ENCODE data around the gene EGR1. TPM values are rescaled to one million over a fixed set of nuclear protein-coding genes. Genes with fewer than 3 reads are reported as not detected.
A peak's percentile ranks its signal among the peaks of the same experiment; 100 is the strongest.

EGR1 gene
- total and polyA plus RNA-seq, 2 donors (not counting 1 experiment from before 2014, with no cell fraction given), result 13.7 to 212 TPM

DNA sequence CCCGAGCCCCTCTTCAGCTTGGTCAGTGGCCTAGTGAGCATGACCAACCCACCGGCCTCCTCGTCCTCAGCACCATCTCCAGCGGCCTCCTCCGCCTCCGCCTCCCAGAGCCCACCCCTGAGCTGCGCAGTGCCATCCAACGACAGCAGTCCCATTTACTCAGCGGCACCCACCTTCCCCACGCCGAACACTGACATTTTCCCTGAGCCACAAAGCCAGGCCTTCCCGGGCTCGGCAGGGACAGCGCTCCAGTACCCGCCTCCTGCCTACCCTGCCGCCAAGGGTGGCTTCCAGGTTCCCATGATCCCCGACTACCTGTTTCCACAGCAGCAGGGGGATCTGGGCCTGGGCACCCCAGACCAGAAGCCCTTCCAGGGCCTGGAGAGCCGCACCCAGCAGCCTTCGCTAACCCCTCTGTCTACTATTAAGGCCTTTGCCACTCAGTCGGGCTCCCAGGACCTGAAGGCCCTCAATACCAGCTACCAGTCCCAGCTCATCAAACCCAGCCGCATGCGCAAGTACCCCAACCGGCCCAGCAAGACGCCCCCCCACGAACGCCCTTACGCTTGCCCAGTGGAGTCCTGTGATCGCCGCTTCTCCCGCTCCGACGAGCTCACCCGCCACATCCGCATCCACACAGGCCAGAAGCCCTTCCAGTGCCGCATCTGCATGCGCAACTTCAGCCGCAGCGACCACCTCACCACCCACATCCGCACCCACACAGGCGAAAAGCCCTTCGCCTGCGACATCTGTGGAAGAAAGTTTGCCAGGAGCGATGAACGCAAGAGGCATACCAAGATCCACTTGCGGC, 1.8 kb downstream of the EGR1 start:
- Histone ChIP-seq H3K9me3 (ENCODE audit: control extremely low read depth in 1 of 3, control insufficient read depth in 2 of 3, insufficient read depth in 1 of 3, low read length in 2 of 3) (no peaks in the 10 kb centered on the region), H3K4me3 (ENCODE audit: control extremely low read depth in 1 of 5, extremely low read depth in 1 of 5, insufficient read depth in 1 of 5, low read depth in 2 of 5, low read length in 4 of 5) (peak overlapping the region in 3 of 5 experiments; percentile 57 to 98 (median 67)), H3K27me3 (replicated peaks in 1 of 4; ENCODE audit: control extremely low read depth in 1 of 4, control insufficient read depth in 3 of 4, insufficient read depth in 4 of 4, low read length in 3 of 4) (no peaks in the 10 kb centered on the region), H2AFZ (ENCODE audit: insufficient read depth, low read depth, low read length, poor library complexity, severe bottlenecking) (no peak overlapping the region), H4K20me1 (ENCODE audit: control insufficient read depth, insufficient read depth, low read length, poor library complexity, severe bottlenecking) (peaks cover 25% of the 10 kb centered on the region), H3K27ac (ENCODE audit: low read length in 2 of 2) (no peak overlapping the region), H3K4me2 (replicated peaks; ENCODE audit: low read depth, low read length, poor library complexity, severe bottlenecking) (peak overlapping the region; percentile 100), H3K36me3 (replicated peaks in 1 of 2; ENCODE audit: control extremely low read depth in 1 of 2, control insufficient read depth in 1 of 2, extremely low read depth in 1 of 2, insufficient read depth in 2 of 2, low read length in 1 of 2) (peaks cover 0 to 2% of the 10 kb centered on the region in 2 experiments), H3K4me1 (ENCODE audit: control insufficient read depth in 2 of 2, insufficient read depth in 2 of 2, low read length in 2 of 2) (peaks cover 16 to 29% of the 10 kb centered on the region in 2 donors), H3K79me2 (ENCODE audit: control insufficient read depth, insufficient read depth, low read length) (peaks cover 3% of the 10 kb centered on the region), H3K9ac (ENCODE audit: low read length) (peak overlapping the region; percentile 91)
- CTCF ChIA-PET, result interaction anchor here (9.3 kb wide), 1 partner anchor 18 kb away, joined by 65 read pairs; no protein-coding TSS in a partner anchor
- TF ChIP-seq EZH2 (IDR thresholded peaks at IDR 0.05; ENCODE audit: borderline replicate concordance, insufficient read depth, low read depth, low read length, poor library complexity, severe bottlenecking), result no peak
- TF ChIP-seq, protein P1, sequence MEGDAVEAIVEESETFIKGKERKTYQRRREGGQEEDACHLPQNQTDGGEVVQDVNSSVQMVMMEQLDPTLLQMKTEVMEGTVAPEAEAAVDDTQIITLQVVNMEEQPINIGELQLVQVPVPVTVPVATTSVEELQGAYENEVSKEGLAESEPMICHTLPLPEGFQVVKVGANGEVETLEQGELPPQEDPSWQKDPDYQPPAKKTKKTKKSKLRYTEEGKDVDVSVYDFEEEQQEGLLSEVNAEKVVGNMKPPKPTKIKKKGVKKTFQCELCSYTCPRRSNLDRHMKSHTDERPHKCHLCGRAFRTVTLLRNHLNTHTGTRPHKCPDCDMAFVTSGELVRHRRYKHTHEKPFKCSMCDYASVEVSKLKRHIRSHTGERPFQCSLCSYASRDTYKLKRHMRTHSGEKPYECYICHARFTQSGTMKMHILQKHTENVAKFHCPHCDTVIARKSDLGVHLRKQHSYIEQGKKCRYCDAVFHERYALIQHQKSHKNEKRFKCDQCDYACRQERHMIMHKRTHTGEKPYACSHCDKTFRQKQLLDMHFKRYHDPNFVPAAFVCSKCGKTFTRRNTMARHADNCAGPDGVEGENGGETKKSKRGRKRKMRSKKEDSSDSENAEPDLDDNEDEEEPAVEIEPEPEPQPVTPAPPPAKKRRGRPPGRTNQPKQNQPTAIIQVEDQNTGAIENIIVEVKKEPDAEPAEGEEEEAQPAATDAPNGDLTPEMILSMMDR (IDR thresholded peaks at IDR 0.05), result no peak
- Mint-ChIP-seq H3K27ac (peak overlapping the region; percentile 71), H3K4me3 (peak overlapping the region; percentile 94), H3K4me1 (peaks cover 31% of the 10 kb centered on the region), H3K9me3 (ENCODE audit: insufficient read depth) (no peaks in the 10 kb centered on the region), H3K27me3 (no peaks in the 10 kb centered on the region)
- 97% methylated on average over 45 of the region's 45 CpGs for WGBS (ENCODE audit: insufficient coverage)
- DNase-seq (peak; percentile 36), ATAC-seq (ENCODE audit: low read depth) (no peak)
- intact Hi-C loops (cut with micrococcal nuclease), result loop anchor here (10.0 kb wide), 1 partner anchor 938 kb away; the partner anchor contains the start of gene SPATA24
- POLR2A ChIA-PET, result no interaction called here

DNA sequence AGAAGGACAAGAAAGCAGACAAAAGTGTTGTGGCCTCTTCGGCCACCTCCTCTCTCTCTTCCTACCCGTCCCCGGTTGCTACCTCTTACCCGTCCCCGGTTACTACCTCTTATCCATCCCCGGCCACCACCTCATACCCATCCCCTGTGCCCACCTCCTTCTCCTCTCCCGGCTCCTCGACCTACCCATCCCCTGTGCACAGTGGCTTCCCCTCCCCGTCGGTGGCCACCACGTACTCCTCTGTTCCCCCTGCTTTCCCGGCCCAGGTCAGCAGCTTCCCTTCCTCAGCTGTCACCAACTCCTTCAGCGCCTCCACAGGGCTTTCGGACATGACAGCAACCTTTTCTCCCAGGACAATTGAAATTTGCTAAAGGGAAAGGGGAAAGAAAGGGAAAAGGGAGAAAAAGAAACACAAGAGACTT, 2.4 kb downstream of the EGR1 start:
- intact Hi-C loops (cut with micrococcal nuclease), result loop anchor here (10.0 kb wide), 1 partner anchor 937 kb away; the partner anchor contains the start of gene SPATA24
- Histone ChIP-seq H3K36me3 (replicated peaks in 1 of 2; ENCODE audit: control extremely low read depth in 1 of 2, control insufficient read depth in 1 of 2, extremely low read depth in 1 of 2, insufficient read depth in 2 of 2, low read length in 1 of 2) (peaks cover 0 to 2% of the 10 kb centered on the region in 2 experiments), H3K27me3 (replicated peaks in 1 of 4; ENCODE audit: control extremely low read depth in 1 of 4, control insufficient read depth in 3 of 4, insufficient read depth in 4 of 4, low read length in 3 of 4) (no peaks in the 10 kb centered on the region), H3K9me3 (ENCODE audit: control extremely low read depth in 1 of 3, control insufficient read depth in 2 of 3, insufficient read depth in 1 of 3, low read length in 2 of 3) (no peaks in the 10 kb centered on the region), H4K20me1 (ENCODE audit: control insufficient read depth, insufficient read depth, low read length, poor library complexity, severe bottlenecking) (peaks cover 25% of the 10 kb centered on the region), H3K79me2 (ENCODE audit: control insufficient read depth, insufficient read depth, low read length) (peaks cover 3% of the 10 kb centered on the region), H3K4me2 (replicated peaks; ENCODE audit: low read depth, low read length, poor library complexity, severe bottlenecking) (peak overlapping the region; percentile 100), H2AFZ (ENCODE audit: insufficient read depth, low read depth, low read length, poor library complexity, severe bottlenecking) (no peak overlapping the region), H3K9ac (ENCODE audit: low read length) (no peak overlapping the region), H3K27ac (ENCODE audit: low read length in 2 of 2) (no peak overlapping the region), H3K4me3 (ENCODE audit: control extremely low read depth in 1 of 5, extremely low read depth in 1 of 5, insufficient read depth in 1 of 5, low read depth in 2 of 5, low read length in 4 of 5) (no peak overlapping the region), H3K4me1 (ENCODE audit: control insufficient read depth in 2 of 2, insufficient read depth in 2 of 2, low read length in 2 of 2) (peaks cover 16 to 29% of the 10 kb centered on the region in 2 donors)
- Mint-ChIP-seq H3K9me3 (ENCODE audit: insufficient read depth) (no peaks in the 10 kb centered on the region), H3K27me3 (no peaks in the 10 kb centered on the region), H3K27ac (peak overlapping the region; percentile 71), H3K4me3 (peak overlapping the region; percentile 94), H3K4me1 (peaks cover 31% of the 10 kb centered on the region)
- no peak for TF ChIP-seq EZH2 (IDR thresholded peaks at IDR 0.05; ENCODE audit: borderline replicate concordance, insufficient read depth, low read depth, low read length, poor library complexity, severe bottlenecking)
- TF ChIP-seq, protein P1 (IDR thresholded peaks at IDR 0.05), result no peak
- ChIA-PET CTCF (no interaction called here), POLR2A (no interaction called here)
- ATAC-seq (ENCODE audit: low read depth), result no peak
- no peak for DNase-seq
- 97% methylated on average over 11 of the region's 14 CpGs for WGBS (ENCODE audit: insufficient coverage)

All from B cell (primary cell).